K562 (cell line): Measurements from ENCODE around the gene DNAAF9. TPM values are rescaled to one million over a fixed set of nuclear protein-coding genes. Genes with fewer than 3 reads are reported as not detected.

ENCODE experiments used
- CBX8 ChIP-seq: fragments of 200-600 bp; sonication (generic); IDR thresholded peaks from 2 replicates; pipeline ENCODE4 v1.6.1; 2012; ENCODE audit warnings: borderline replicate concordance, mixed run types, low read depth, mild to moderate bottlenecking, moderate library complexity, mixed read lengths, low read length, control low read depth, inconsistent platforms; ENCODE audit not compliant: poor library complexity, severe bottlenecking; ENCODE audit errors: extremely low read depth
- CREB3 ChIP-seq: fragments of 450-650 bp; conservative IDR thresholded peaks from 2 replicates; pipeline ENCODE4 v1.6.1; 2016; ENCODE audit warnings: missing genetic modification characterization, low read depth, mild to moderate bottlenecking, missing compliant biosample characterization, moderate library complexity
- ETV1 ChIP-seq: fragments of 450-650 bp; conservative IDR thresholded peaks from 2 replicates; pipeline ENCODE4 v1.6.1; 2016; ENCODE audit warnings: missing genetic modification characterization, control low read depth, low read depth, missing compliant biosample characterization
- GABPA ChIP-seq: fragments of 200-800 bp; sonication (Bioruptor generic); conservative IDR thresholded peaks from 2 replicates; pipeline ENCODE4 v1.6.1; 2016; ENCODE audit warnings: low read depth, missing genetic modification characterization, missing compliant biosample characterization
- MGA ChIP-seq: fragments of 450-650 bp; IDR thresholded peaks from 2 replicates; pipeline ENCODE4 v1.6.1; 2016; ENCODE audit warnings: mild to moderate bottlenecking, moderate library complexity
- RAD51 ChIP-seq: fragments of 450-650 bp; IDR thresholded peaks from 2 replicates; pipeline ENCODE4 v1.7.1; 2016; ENCODE audit warnings: low read depth, mild to moderate bottlenecking, borderline replicate concordance
- RFX7 ChIP-seq: fragments of 250-450 bp; sonication (Bioruptor Pico); IDR thresholded peaks from 2 replicates; pipeline ENCODE4 v1.5.1; 2021; ENCODE audit warnings: mild to moderate bottlenecking
- TOE1 ChIP-seq, 2 experiments: fragments of 450-650 bp in 1 of 2; sonication (generic) in 1 of 2; formaldehyde crosslinking in 1 of 2; IDR thresholded peaks; 2 replicates each; pipeline versions ENCODE4 v1.7.1 to v1.8.0; 2016 to 2022; ENCODE audit warnings: borderline replicate concordance in 2 of 2, mild to moderate bottlenecking in 2 of 2, antibody characterized with exemption in 1 of 2, inconsistent platforms in 1 of 2, low read depth in 1 of 2, missing genetic modification reagents in 1 of 2, moderate library complexity in 1 of 2
- TRIM28 ChIP-seq: fragments of 450-650 bp; IDR thresholded peaks from 2 replicates; pipeline ENCODE4 v1.6.1; 2017
- YY1 ChIP-seq, 3 experiments: IDR thresholded peaks; 2 replicates each; pipeline ENCODE4 v1.6.1; 2011; ENCODE audit warnings: low read length in 2 of 3, mild to moderate bottlenecking in 2 of 3, moderate library complexity in 2 of 3, borderline replicate concordance in 1 of 3, control low read depth in 1 of 3, low read depth in 1 of 3; ENCODE audit not compliant: insufficient read depth in 3 of 3, insufficient replicate concordance in 2 of 3, control insufficient read depth in 1 of 3, insufficient read length in 1 of 3; ENCODE audit errors: extremely low read depth in 1 of 3
- ZNF174 ChIP-seq: fragments of 250-450 bp; sonication (Bioruptor Pico); IDR thresholded peaks from 2 replicates; pipeline ENCODE4 v1.4.0; 2020; ENCODE audit warnings: mild to moderate bottlenecking
- ZNF699 ChIP-seq: fragments of 250-450 bp; sonication (Bioruptor Pico); IDR thresholded peaks from 2 replicates; pipeline ENCODE4 v1.8.0; 2021; ENCODE audit warnings: mild to moderate bottlenecking, moderate library complexity; ENCODE audit not compliant: insufficient replicate concordance
- ZNF785 ChIP-seq: fragments of 250-450 bp; sonication (Bioruptor Pico); IDR thresholded peaks from 2 replicates; pipeline ENCODE4 v1.4.0; 2020; ENCODE audit warnings: mild to moderate bottlenecking
- polyA plus RNA-seq, 8 experiments: library from polyadenylated mRNA; depleted of rRNA in 4 of 8; stranded (reverse) in 5 of 8; unstranded in 3 of 8; fragments of >200 nt; fragmentation: Nextera tagmentation in 2 of 8; fragmentation: Illumina TruSeq in 1 of 8; extraction: Ambion mirVana in 2 of 8; extraction: Trizol in 1 of 8; gene quantifications; 2 replicates each; pipeline versions ENCODE4 v1.2.1 to v1.2.3, GENCODE V29; 2011 to 2014; ENCODE audit warnings: inconsistent platforms in 1 of 8, missing spikeins in 1 of 8
- total RNA-seq, 7 experiments: library from RNA; depleted of rRNA in 6 of 7; stranded (reverse); fragments of >200 nt in 6 of 7; fragmentation: Illumina TruSeq in 2 of 7; extraction: Trizol in 2 of 7; gene quantifications; 2 replicates each; pipeline versions ENCODE4 v1.2.1 to v1.2.3, GENCODE V29; 2011 to 2021; ENCODE audit warnings: low replicate concordance in 1 of 7

Gene DNAAF9
- total and polyA plus RNA-seq, 9 of the 15 experiments (the other 6 are each of a cell fraction or from before 2014, with no cell fraction given): 0.42 to 2.9 (median 1.9) TPM

- TF ChIP-seq MGA: peak; percentile 46
- no peak for TF ChIP-seq ZNF785
- TF ChIP-seq CBX8: no peak
- TF ChIP-seq RAD51: peak; percentile 33; the same call in 1 of the 2 replicates
- peak; percentile 69; the same call in 1 of the 2 replicates for TF ChIP-seq CREB3 (tag)
- TF ChIP-seq RFX7 (CRISPR knock-in tag): no peak
- peak; percentile 79 for TF ChIP-seq ETV1 (tag)
- no peak for TF ChIP-seq TRIM28
- TF ChIP-seq ZNF174 (CRISPR knock-in tag): no peak
- TF ChIP-seq TOE1 (IDR thresholded peaks at IDR 0.05; ENCODE audit: borderline replicate concordance): peak; percentile 49; the same call in 1 of the 2 replicates
- TF ChIP-seq TOE1 (CRISPR knock-in tag; IDR thresholded peaks at IDR 0.05; ENCODE audit: borderline replicate concordance, low read depth): no peak
- TF ChIP-seq YY1 (IDR thresholded peaks at IDR 0.05; ENCODE audit: borderline replicate concordance in 1 of 3, control insufficient read depth in 1 of 3, extremely low read depth in 1 of 3, insufficient read depth in 3 of 3, insufficient read length in 1 of 3, insufficient replicate concordance in 2 of 3, low read depth in 1 of 3, low read length in 2 of 3): peak; percentile 26 to 74 (median 49)
- peak; percentile 59; the same call in 1 of the 2 replicates for TF ChIP-seq GABPA (tag)
- no peak for TF ChIP-seq ZNF699 (CRISPR knock-in tag)
These were observed 12.8 kb upstream of the DNAAF9 start (continued) for GRCh38 chr20:3420211-3420707.
